Measurements from ENCODE around the gene TSKU. TPM values are rescaled to one million over a fixed set of nuclear protein-coding genes. Genes with fewer than 3 reads are reported as not detected.

TSKU gene
- polyA plus RNA-seq, 1 of the 3 experiments (the other 2 are of a cell fraction) = 20.7 TPM

DNA sequence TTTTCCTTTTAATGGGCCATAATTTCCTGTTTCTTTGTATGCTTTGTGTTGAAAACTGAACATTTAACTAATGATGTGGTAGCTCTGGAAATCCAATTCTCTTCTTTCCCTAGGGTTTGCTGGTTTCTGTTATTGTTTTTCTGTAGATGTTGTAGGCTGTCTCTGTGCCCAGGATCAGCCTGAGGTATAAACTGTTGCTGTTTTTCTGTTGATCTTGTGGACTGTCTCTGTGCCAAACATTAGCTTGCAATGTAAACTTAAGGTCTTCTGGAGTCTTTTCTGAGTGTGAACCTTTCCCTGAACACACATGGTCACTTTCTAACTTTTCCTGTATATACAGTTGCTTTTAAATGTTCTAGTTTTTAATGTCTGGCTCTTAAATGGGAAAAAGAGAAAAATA, 5.9 kb upstream of the TSKU start:
- DNase-seq = no peak
- Histone ChIP-seq H3K9me2 (no peaks in the 10 kb centered on the region), H3K4me2 (no peak overlapping the region), H3F3A (replicated peaks; ENCODE audit: insufficient read depth) (no peaks in the 10 kb centered on the region), H2AFZ (ENCODE audit: low read depth) (no peak overlapping the region), H3K27me3 (ENCODE audit: insufficient read depth) (no peaks in the 10 kb centered on the region), H3K4me3 (ENCODE audit: low read depth in 2 of 2, low read length in 1 of 2) (no peak overlapping the region), H3K79me2 (ENCODE audit: insufficient read depth) (no peaks in the 10 kb centered on the region), H3K27ac (ENCODE audit: low read depth in 2 of 2, low read length in 1 of 2) (no peak overlapping the region), H3K4me1 (ENCODE audit: control insufficient read depth in 1 of 2, insufficient read depth in 2 of 2, low read depth in 1 of 2, low read length in 1 of 2) (peaks cover 4 to 22% of the 10 kb centered on the region in 2 experiments; a peak in 1 of 4 replicates), H3K36me3 (replicated peaks in 1 of 2; ENCODE audit: control insufficient read depth in 1 of 2, insufficient read depth in 2 of 2, low read length in 1 of 2) (no peaks in the 10 kb centered on the region), H3K9ac (no peak overlapping the region), H3K9me3 (peaks cover 15% of the 10 kb centered on the region), H4K20me1 (ENCODE audit: insufficient read depth) (no peaks in the 10 kb centered on the region)
- TF ChIP-seq GABPA (IDR thresholded peaks at IDR 0.05; ENCODE audit: low read depth) (no peak), JUND (IDR thresholded peaks at IDR 0.05) (no peak), MXI1 (IDR thresholded peaks at IDR 0.05; ENCODE audit: low read depth, low read length) (no peak), TEAD4 (IDR thresholded peaks at IDR 0.05; ENCODE audit: borderline replicate concordance, insufficient read depth) (no peak), RFX5 (IDR thresholded peaks at IDR 0.05; ENCODE audit: low read length) (no peak), MEF2A (IDR thresholded peaks at IDR 0.05; ENCODE audit: borderline replicate concordance, low read depth) (no peak), NFIC (IDR thresholded peaks at IDR 0.05; ENCODE audit: borderline replicate concordance) (no peak), ELF1 (IDR thresholded peaks at IDR 0.05) (no peak), NRF1 (IDR thresholded peaks at IDR 0.05; ENCODE audit: low read depth, low read length) (no peak), RAD21 (IDR thresholded peaks at IDR 0.05; ENCODE audit: low read length) (no peak), RXRA (IDR thresholded peaks at IDR 0.05; ENCODE audit: borderline replicate concordance, low read depth) (no peak), RCOR1 (IDR thresholded peaks at IDR 0.05; ENCODE audit: low read length) (no peak)
- TF ChIP-seq, protein P1, sequence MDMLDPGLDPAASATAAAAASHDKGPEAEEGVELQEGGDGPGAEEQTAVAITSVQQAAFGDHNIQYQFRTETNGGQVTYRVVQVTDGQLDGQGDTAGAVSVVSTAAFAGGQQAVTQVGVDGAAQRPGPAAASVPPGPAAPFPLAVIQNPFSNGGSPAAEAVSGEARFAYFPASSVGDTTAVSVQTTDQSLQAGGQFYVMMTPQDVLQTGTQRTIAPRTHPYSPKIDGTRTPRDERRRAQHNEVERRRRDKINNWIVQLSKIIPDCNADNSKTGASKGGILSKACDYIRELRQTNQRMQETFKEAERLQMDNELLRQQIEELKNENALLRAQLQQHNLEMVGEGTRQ (IDR thresholded peaks at IDR 0.05; ENCODE audit: borderline replicate concordance, low read depth, low read length) = no peak
- TF ChIP-seq, protein P2, sequence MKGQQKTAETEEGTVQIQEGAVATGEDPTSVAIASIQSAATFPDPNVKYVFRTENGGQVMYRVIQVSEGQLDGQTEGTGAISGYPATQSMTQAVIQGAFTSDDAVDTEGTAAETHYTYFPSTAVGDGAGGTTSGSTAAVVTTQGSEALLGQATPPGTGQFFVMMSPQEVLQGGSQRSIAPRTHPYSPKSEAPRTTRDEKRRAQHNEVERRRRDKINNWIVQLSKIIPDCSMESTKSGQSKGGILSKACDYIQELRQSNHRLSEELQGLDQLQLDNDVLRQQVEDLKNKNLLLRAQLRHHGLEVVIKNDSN (IDR thresholded peaks at IDR 0.05; ENCODE audit: borderline replicate concordance, low read depth) = no peak
- ChIA-PET POLR2A (no interaction called here), CTCF (interaction anchor here (0.9 kb wide), 1 partner anchor 43 kb away, joined by 3 read pairs; no protein-coding TSS in a partner anchor)

DNA sequence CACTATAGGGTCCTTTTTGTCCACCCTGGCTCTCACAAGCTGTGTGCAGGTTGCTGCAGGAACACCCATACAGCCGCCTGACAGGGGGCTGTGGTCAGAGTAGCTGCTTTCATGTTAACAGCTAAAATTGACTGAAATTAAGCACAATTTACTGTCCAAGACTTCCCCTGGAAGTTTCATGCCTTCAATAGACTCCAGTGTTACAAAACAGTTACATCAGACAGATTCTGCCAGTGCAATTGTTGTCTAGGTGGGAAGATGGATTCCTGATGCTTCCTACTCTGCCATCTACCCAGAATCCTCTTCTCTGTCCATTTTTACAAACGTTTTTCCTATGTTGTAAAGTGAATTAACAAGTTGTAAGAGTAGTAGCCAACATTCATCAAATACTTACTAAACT, 5.3 kb upstream of the TSKU start:
- H3K9me2 ChIP-seq = no peaks in the 10 kb centered on the region
- peaks cover 15% of the 10 kb centered on the region for H3K9me3 ChIP-seq
- ChIA-PET POLR2A (no interaction called here), CTCF (no interaction called here)
- TF ChIP-seq ELF1 (IDR thresholded peaks at IDR 0.05) = no peak
- no peak for TF ChIP-seq TEAD4 (IDR thresholded peaks at IDR 0.05; ENCODE audit: borderline replicate concordance, insufficient read depth)
- no peak for TF ChIP-seq POLR2AphosphoS5 (IDR thresholded peaks at IDR 0.05; ENCODE audit: low read depth, low read length)
- TF ChIP-seq GATA2 (CRISPR knock-in tag; IDR thresholded peaks at IDR 0.05) = no peak
- TF ChIP-seq, protein P3, sequence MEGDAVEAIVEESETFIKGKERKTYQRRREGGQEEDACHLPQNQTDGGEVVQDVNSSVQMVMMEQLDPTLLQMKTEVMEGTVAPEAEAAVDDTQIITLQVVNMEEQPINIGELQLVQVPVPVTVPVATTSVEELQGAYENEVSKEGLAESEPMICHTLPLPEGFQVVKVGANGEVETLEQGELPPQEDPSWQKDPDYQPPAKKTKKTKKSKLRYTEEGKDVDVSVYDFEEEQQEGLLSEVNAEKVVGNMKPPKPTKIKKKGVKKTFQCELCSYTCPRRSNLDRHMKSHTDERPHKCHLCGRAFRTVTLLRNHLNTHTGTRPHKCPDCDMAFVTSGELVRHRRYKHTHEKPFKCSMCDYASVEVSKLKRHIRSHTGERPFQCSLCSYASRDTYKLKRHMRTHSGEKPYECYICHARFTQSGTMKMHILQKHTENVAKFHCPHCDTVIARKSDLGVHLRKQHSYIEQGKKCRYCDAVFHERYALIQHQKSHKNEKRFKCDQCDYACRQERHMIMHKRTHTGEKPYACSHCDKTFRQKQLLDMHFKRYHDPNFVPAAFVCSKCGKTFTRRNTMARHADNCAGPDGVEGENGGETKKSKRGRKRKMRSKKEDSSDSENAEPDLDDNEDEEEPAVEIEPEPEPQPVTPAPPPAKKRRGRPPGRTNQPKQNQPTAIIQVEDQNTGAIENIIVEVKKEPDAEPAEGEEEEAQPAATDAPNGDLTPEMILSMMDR (IDR thresholded peaks at IDR 0.05) = no peak
- no peak for TF ChIP-seq FOSL2 (IDR thresholded peaks at IDR 0.05; ENCODE audit: borderline replicate concordance, low read depth)
- no peak for TF ChIP-seq GABPA (IDR thresholded peaks at IDR 0.05; ENCODE audit: low read depth)
- no peak for TF ChIP-seq MXI1 (IDR thresholded peaks at IDR 0.05; ENCODE audit: low read depth, low read length)
- TF ChIP-seq YY1 (IDR thresholded peaks at IDR 0.05; ENCODE audit: low read depth) = no peak
- no peak for TF ChIP-seq RXRA (IDR thresholded peaks at IDR 0.05; ENCODE audit: borderline replicate concordance, low read depth)
- no peak for TF ChIP-seq SMC3 (IDR thresholded peaks at IDR 0.05; ENCODE audit: low read depth, low read length)
- TF ChIP-seq EP300 (IDR thresholded peaks at IDR 0.05; ENCODE audit: borderline replicate concordance in 1 of 2, low read depth in 1 of 2, low read length in 1 of 2) = no peak
- no peak for TF ChIP-seq NFIC (IDR thresholded peaks at IDR 0.05; ENCODE audit: borderline replicate concordance)
- no peak for TF ChIP-seq TAF1 (IDR thresholded peaks at IDR 0.05; ENCODE audit: borderline replicate concordance, low read depth, low read length)
- TF ChIP-seq, protein P4, sequence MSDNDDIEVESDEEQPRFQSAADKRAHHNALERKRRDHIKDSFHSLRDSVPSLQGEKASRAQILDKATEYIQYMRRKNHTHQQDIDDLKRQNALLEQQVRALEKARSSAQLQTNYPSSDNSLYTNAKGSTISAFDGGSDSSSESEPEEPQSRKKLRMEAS (IDR thresholded peaks at IDR 0.05; ENCODE audit: low read depth) = no peak
- no peak for TF ChIP-seq SIN3A (IDR thresholded peaks at IDR 0.05; ENCODE audit: borderline replicate concordance, low read depth, low read length)
- no peaks in the 10 kb centered on the region for H3K79me2 ChIP-seq (ENCODE audit: insufficient read depth)
- H3K27me3 ChIP-seq (ENCODE audit: insufficient read depth) = no peaks in the 10 kb centered on the region
- H3K9ac ChIP-seq = no peak overlapping the region
- H3K4me3 ChIP-seq (ENCODE audit: low read depth in 2 of 2, low read length in 1 of 2) = no peak overlapping the region
- H3K36me3 ChIP-seq (replicated peaks in 1 of 2; ENCODE audit: control insufficient read depth in 1 of 2, insufficient read depth in 2 of 2, low read length in 1 of 2) = no peaks in the 10 kb centered on the region
- H3K27ac ChIP-seq (ENCODE audit: low read depth in 2 of 2, low read length in 1 of 2) = no peak overlapping the region
- H4K20me1 ChIP-seq (ENCODE audit: insufficient read depth) = no peaks in the 10 kb centered on the region
- H3K4me1 ChIP-seq (ENCODE audit: control insufficient read depth in 1 of 2, insufficient read depth in 2 of 2, low read depth in 1 of 2, low read length in 1 of 2) = peaks cover 4 to 23% of the 10 kb centered on the region in 2 experiments; a peak in 1 of 4 replicates
- 53% methylated on average over 2 of the region's 2 CpGs for WGBS (ENCODE audit: low lambda C conversion rate)
- no peak overlapping the region for H3K4me2 ChIP-seq
- no peaks in the 10 kb centered on the region for H3F3A ChIP-seq (replicated peaks; ENCODE audit: insufficient read depth)
- H2AFZ ChIP-seq (ENCODE audit: low read depth) = no peak overlapping the region
- DNase-seq = no peak

All from SK-N-SH (cell line).